ENCODE measurements around the gene RLN3.
A peak's percentile ranks its signal among the peaks of the same experiment; 100 is the strongest.
"Not testable (repeated sequence)": the region's sequence is repeated elsewhere in the genome, so short reads cannot be mapped to it uniquely, and the experiment has no call there.

Gene RLN3

GRCh38 chr19:14021474-14021873 lies 6.5 kb upstream of the RLN3 start:
- no peak for TF ChIP-seq CTCF (IDR thresholded peaks at IDR 0.05; ENCODE audit: borderline replicate concordance, control extremely low read depth, extremely low read depth, insufficient read depth, missing control alignments)
- DNase-seq (ENCODE audit: low spot score): no peak
- in situ Hi-C loops (cut with MboI; ENCODE audit: low sequenced_read_pairs, unreplicated experiment): no loop called here

GRCh38 chr19:14022469-14022868 lies 5.5 kb upstream of the RLN3 start:
- in situ Hi-C loops (cut with MboI; ENCODE audit: low sequenced_read_pairs, unreplicated experiment): no loop called here
- TF ChIP-seq CTCF (IDR thresholded peaks at IDR 0.05; ENCODE audit: borderline replicate concordance, control extremely low read depth, extremely low read depth, insufficient read depth, missing control alignments): no peak
- DNase-seq (ENCODE audit: low spot score): no peak

- no peak for TF ChIP-seq CTCF (IDR thresholded peaks at IDR 0.05; ENCODE audit: borderline replicate concordance, control extremely low read depth, extremely low read depth, insufficient read depth, missing control alignments)
- in situ Hi-C loops (cut with MboI; ENCODE audit: low sequenced_read_pairs, unreplicated experiment): no loop called here
- DNase-seq (ENCODE audit: low spot score): no peak
Measured at GRCh38 chr19:14023404-14024235, 4.3 kb upstream of the RLN3 start.

- DNase-seq (ENCODE audit: low spot score); in situ Hi-C loops (cut with MboI; ENCODE audit: low sequenced_read_pairs, unreplicated experiment): not testable (repeated sequence)
Measured at GRCh38 chr19:14026652-14027192, 1.2 kb upstream of the RLN3 start.

- in situ Hi-C loops (cut with MboI; ENCODE audit: low sequenced_read_pairs, unreplicated experiment): no loop called here
- TF ChIP-seq CTCF (IDR thresholded peaks at IDR 0.05; ENCODE audit: borderline replicate concordance, control extremely low read depth, extremely low read depth, insufficient read depth, missing control alignments): no peak
- peak; percentile 9 for DNase-seq (ENCODE audit: low spot score)
Measured at GRCh38 chr19:14028901-14029300, 953 bp downstream of the RLN3 start.

- in situ Hi-C loops (cut with MboI; ENCODE audit: low sequenced_read_pairs, unreplicated experiment): no loop called here
- DNase-seq (ENCODE audit: low spot score): peak; percentile 31
- no peak for TF ChIP-seq CTCF (IDR thresholded peaks at IDR 0.05; ENCODE audit: borderline replicate concordance, control extremely low read depth, extremely low read depth, insufficient read depth, missing control alignments)
Measured at GRCh38 chr19:14030997-14031718, 3.2 kb downstream of the RLN3 start.

All from GM13976 (cell line).